Panc1 (cell line): ENCODE data around the gene ATE1. TPM values are rescaled to one million over a fixed set of nuclear protein-coding genes. Genes with fewer than 3 reads are reported as not detected.

ENCODE experiments used
- ATAC-seq: fragments of 200-7000 bp; cut with Tn5 transposase; 2 replicates; pipeline ENCODE4 v1.9.1; 2020; ENCODE audit warnings: mild to moderate bottlenecking, moderate library complexity
- BruUV-seq: library from RNA; stranded (reverse); fragments of 400-500 nt; replicated peaks from 2 replicates; lab custom pipeline; 2021; lab: Mats Ljungman, UMichigan
- CTCF ChIA-PET: fragments of 300-600 bp; sonication (Branson Sonifier 250); formaldehyde crosslinking; loops from one replicate; lab custom pipeline; 2022; ENCODE audit warnings: antibody characterized with exemption; lab: Charles Lee
- POLR2A ChIA-PET: fragments of 300-600 bp; sonication (Branson Sonifier 250); formaldehyde crosslinking; loops from one replicate; lab custom pipeline; 2022; ENCODE audit warnings: antibody characterized with exemption; lab: Charles Lee
- DNase-seq: peaks from one replicate; pipeline ENCODE4 v3.0.0-alpha.2; 2010; ENCODE audit warnings: low read depth, low spot score
- H3K27ac ChIP-seq: 2 replicates; pipeline ENCODE4 v1.5.1; 2011; ENCODE audit warnings: mild to moderate bottlenecking, low read length, inconsistent platforms
- H3K27me3 ChIP-seq: fragments of 200-500 bp; sonication (Bioruptor generic); 2 replicates; pipeline ENCODE4 v1.6.0; 2014; ENCODE audit warnings: low read length, inconsistent platforms; ENCODE audit not compliant: control insufficient read depth, insufficient read depth
- H3K36me3 ChIP-seq: fragments of 200-500 bp; sonication (Bioruptor generic); 2 replicates; pipeline ENCODE4 v1.5.1; 2014; ENCODE audit warnings: inconsistent platforms, mild to moderate bottlenecking, low read length, moderate library complexity; ENCODE audit not compliant: control insufficient read depth, insufficient read depth
- H3K4me1 ChIP-seq: 2 replicates; pipeline ENCODE4 v1.5.1; 2011; ENCODE audit warnings: inconsistent platforms, mild to moderate bottlenecking, low read length, moderate library complexity; ENCODE audit not compliant: control insufficient read depth, insufficient read depth
- H3K4me3 ChIP-seq, 2 experiments: 2 replicates each; pipeline ENCODE4 v1.5.1; 2011 to 2012; ENCODE audit warnings: low read depth in 2 of 2, low read length in 2 of 2, mild to moderate bottlenecking in 2 of 2, inconsistent platforms in 1 of 2, moderate library complexity in 1 of 2
- H3K9me3 ChIP-seq: fragments of 200-500 bp; sonication (Bioruptor generic); 2 replicates; pipeline ENCODE4 v1.5.1; 2014; ENCODE audit warnings: low read depth, mild to moderate bottlenecking, inconsistent platforms, low read length, moderate library complexity; ENCODE audit not compliant: control insufficient read depth, insufficient read depth
- CTCF ChIP-seq: fragments of 450-650 bp; IDR thresholded peaks from 2 replicates; pipeline ENCODE4 v1.5.1; 2017; ENCODE audit warnings: mild to moderate bottlenecking
- POLR2AphosphoS5 ChIP-seq: IDR thresholded peaks from 2 replicates; pipeline ENCODE4 v1.6.1; 2012; ENCODE audit warnings: mild to moderate bottlenecking, low read depth, low read length, moderate library complexity
- SIN3A ChIP-seq: IDR thresholded peaks from 2 replicates; pipeline ENCODE4 v1.6.1; 2012; ENCODE audit warnings: low read depth, mild to moderate bottlenecking, low read length, moderate library complexity, borderline replicate concordance; ENCODE audit not compliant: insufficient read depth
- TCF7L2 ChIP-seq: IDR thresholded peaks from 2 replicates; pipeline ENCODE4 v1.6.1; 2011; ENCODE audit warnings: mild to moderate bottlenecking, low read depth, low read length, inconsistent platforms
- in situ Hi-C: cut with HindIII; loops from 2 replicates; pipeline ENCODE4 v1.10.0; 2016; ENCODE audit warnings: low sequenced_read_pairs, low pct_unique_long_range_greater_than_20kb
- intact Hi-C: fragments of 100-400 bp; cut with micrococcal nuclease; formaldehyde crosslinking; loops from one replicate; pipeline ENCODE4 v1.10.0; 2022; ENCODE audit not compliant: unreplicated experiment
- total RNA-seq: library from RNA; stranded (reverse); gene quantifications from one replicate; pipeline ENCODE4 v1.2.1, GENCODE V29; 2021; ENCODE audit not compliant: unreplicated experiment
- TF ChIP-seq, protein P1 (sequence below), 2 experiments: IDR thresholded peaks; 2 replicates each; pipeline ENCODE4 v1.6.1; 2011 to 2012; ENCODE audit warnings: low read depth in 2 of 2, control low read depth in 1 of 2, low read length in 1 of 2, mild to moderate bottlenecking in 1 of 2, moderate library complexity in 1 of 2; ENCODE audit not compliant: insufficient read depth in 1 of 2

The ATE1 gene
- total RNA-seq, 1 experiment from 2014 or later, result 45.5 TPM

- ChIA-PET CTCF (interaction anchor here (0.6 kb wide), 1 partner anchor 241 kb away, joined by 3 read pairs; no protein-coding TSS in a partner anchor), POLR2A (no interaction called here)
- BruUV-seq, result no TSS peak
- Histone ChIP-seq H3K4me3 (no peak overlapping the region), H3K27ac (no peak overlapping the region), H3K36me3 (no peaks in the 10 kb centered on the region), H3K27me3 (no peaks in the 10 kb centered on the region), H3K4me1 (no peaks in the 10 kb centered on the region), H3K9me3 (no peaks in the 10 kb centered on the region)
- TF ChIP-seq SIN3A (no peak), POLR2AphosphoS5 (no peak), TCF7L2 (no peak), CTCF (no peak)
- TF ChIP-seq, protein P1, sequence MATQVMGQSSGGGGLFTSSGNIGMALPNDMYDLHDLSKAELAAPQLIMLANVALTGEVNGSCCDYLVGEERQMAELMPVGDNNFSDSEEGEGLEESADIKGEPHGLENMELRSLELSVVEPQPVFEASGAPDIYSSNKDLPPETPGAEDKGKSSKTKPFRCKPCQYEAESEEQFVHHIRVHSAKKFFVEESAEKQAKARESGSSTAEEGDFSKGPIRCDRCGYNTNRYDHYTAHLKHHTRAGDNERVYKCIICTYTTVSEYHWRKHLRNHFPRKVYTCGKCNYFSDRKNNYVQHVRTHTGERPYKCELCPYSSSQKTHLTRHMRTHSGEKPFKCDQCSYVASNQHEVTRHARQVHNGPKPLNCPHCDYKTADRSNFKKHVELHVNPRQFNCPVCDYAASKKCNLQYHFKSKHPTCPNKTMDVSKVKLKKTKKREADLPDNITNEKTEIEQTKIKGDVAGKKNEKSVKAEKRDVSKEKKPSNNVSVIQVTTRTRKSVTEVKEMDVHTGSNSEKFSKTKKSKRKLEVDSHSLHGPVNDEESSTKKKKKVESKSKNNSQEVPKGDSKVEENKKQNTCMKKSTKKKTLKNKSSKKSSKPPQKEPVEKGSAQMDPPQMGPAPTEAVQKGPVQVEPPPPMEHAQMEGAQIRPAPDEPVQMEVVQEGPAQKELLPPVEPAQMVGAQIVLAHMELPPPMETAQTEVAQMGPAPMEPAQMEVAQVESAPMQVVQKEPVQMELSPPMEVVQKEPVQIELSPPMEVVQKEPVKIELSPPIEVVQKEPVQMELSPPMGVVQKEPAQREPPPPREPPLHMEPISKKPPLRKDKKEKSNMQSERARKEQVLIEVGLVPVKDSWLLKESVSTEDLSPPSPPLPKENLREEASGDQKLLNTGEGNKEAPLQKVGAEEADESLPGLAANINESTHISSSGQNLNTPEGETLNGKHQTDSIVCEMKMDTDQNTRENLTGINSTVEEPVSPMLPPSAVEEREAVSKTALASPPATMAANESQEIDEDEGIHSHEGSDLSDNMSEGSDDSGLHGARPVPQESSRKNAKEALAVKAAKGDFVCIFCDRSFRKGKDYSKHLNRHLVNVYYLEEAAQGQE (IDR thresholded peaks at IDR 0.05; ENCODE audit: insufficient read depth in 1 of 2, low read depth in 2 of 2, low read length in 1 of 2), result no peak
- in situ Hi-C loops (no loop called here), intact Hi-C loops (no loop called here)
- DNase-seq (no peak), ATAC-seq (no peak)
These were observed 119.0 kb downstream of the ATE1 start for GRCh38 chr10:121808835-121809234.

DNA sequence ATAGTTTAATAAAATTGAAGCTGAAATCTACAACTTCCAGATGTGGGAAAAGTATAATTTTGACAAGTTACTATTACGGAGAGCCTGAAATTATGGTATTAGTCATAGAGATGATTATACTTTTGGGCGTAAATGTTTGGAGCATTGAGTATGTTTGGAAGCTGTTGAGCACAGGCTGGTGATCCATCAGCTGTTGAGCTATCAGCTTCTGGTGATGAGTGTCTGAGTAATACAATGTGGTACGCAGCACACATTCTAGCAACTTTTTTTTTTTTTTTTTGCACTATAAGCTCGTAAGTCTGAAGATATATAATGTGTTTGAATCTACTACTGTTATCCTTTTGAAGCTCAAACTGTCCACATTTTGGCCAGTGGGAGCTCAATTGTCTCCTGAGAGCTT, 123.4 kb downstream of the ATE1 start:
- BruUV-seq, result no TSS peak
- no peaks in the 10 kb centered on the region for H3K4me1 ChIP-seq
- ChIA-PET CTCF (interaction anchor here (0.6 kb wide), 1 partner anchor 20 kb away, joined by 6 read pairs; no protein-coding TSS in a partner anchor), POLR2A (no interaction called here)
- H3K4me3 ChIP-seq, result no peak overlapping the region
- no peaks in the 10 kb centered on the region for H3K27me3 ChIP-seq
- no peaks in the 10 kb centered on the region for H3K36me3 ChIP-seq
- intact Hi-C loops (no loop called here), in situ Hi-C loops (no loop called here)
- DNase-seq (no peak), ATAC-seq (no peak)
- no peak overlapping the region for H3K27ac ChIP-seq
- no peaks in the 10 kb centered on the region for H3K9me3 ChIP-seq
- TF ChIP-seq TCF7L2 (no peak), SIN3A (no peak), CTCF (no peak), POLR2AphosphoS5 (no peak)
- TF ChIP-seq, protein P1 (IDR thresholded peaks at IDR 0.05; ENCODE audit: insufficient read depth in 1 of 2, low read depth in 2 of 2, low read length in 1 of 2), result no peak
